GM10266 (cell line): ENCODE results near the gene VPS45.

ENCODE experiments used
- DNase-seq: peaks from one replicate; pipeline ENCODE4 v3.0.0; 2012; ENCODE audit errors: extremely low spot score
- CTCF ChIP-seq: IDR thresholded peaks from 2 replicates; pipeline ENCODE4 v1.5.1; 2012; ENCODE audit warnings: mild to moderate bottlenecking, low read depth; ENCODE audit not compliant: control insufficient read depth, insufficient read depth; ENCODE audit errors: missing control alignments

VPS45 gene, protein sequence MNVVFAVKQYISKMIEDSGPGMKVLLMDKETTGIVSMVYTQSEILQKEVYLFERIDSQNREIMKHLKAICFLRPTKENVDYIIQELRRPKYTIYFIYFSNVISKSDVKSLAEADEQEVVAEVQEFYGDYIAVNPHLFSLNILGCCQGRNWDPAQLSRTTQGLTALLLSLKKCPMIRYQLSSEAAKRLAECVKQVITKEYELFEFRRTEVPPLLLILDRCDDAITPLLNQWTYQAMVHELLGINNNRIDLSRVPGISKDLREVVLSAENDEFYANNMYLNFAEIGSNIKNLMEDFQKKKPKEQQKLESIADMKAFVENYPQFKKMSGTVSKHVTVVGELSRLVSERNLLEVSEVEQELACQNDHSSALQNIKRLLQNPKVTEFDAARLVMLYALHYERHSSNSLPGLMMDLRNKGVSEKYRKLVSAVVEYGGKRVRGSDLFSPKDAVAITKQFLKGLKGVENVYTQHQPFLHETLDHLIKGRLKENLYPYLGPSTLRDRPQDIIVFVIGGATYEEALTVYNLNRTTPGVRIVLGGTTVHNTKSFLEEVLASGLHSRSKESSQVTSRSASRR

GRCh38 chr1:150067184-150068108, at the start of gene VPS45:
Gene VPS45 (plus strand): TSS chr1:150067776. CDS start chr1:150067858, 82 bp downstream.
- TF ChIP-seq CTCF: no peak
- peak; percentile 80 for DNase-seq

DNA sequence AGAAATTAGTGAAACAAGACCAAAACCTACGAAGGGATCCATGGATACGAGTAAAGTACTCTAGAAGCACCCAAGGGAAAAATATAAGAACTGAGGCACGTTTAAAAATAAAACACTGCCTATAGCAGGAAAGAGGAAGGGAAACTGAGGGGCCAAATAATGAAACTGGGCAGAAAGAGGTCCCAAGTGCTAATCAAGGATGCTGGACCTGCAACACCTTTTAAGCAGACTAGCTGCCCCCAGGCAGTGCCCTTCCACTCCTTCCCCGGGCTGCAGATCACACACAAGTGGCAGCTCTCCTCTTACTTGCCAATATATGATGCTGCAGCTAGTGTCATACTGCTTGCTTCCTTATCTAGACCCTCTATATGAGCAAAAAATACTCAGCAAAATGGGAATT, 49.4 kb upstream of the VPS45 start:
- DNase-seq: peak; percentile 29
- TF ChIP-seq CTCF: no peak

DNA sequence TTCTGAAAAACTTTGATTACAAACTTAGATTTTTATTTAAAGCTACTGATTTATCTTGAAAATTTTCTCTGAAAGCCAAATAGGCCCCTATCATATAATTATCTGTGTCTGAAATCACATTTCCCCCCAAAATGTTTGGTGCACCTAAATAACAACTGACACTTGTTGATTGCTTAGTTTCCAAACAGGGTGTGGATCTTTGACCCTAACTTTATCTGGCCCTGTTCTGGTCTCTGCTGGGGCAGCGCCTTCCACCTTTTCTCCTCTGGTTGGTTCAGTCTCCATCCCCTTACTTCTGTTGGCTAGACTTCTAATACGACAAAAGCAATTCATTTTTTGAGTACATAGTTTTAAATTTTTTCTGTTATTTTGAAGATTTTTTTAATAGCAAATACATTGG, 46.9 kb upstream of the VPS45 start:
- no peak for TF ChIP-seq CTCF
- no peak for DNase-seq

DNA sequence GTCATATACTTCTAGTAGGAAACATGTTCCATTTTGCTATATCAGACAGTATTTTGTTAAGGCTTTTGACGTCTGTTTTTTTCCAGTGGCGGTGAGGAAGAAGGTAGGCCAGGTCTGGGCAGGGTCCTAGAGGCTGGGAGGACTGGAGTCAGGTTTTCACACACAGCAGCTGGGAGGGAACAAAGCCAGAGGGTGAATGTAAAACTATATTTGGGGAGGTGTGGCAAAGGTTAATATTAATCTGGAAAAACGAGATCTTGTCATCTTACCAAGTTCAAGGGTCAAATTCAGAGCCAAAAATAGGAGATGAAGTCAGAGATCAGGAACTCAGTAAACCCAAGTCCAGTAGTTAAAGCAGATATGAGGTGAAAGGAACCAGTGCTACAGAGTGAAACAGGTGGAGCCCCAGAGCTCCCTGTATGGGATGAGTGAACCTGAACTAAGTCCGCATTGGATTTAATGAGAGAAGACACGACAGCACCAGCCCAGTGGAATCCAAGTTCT, 46.3 kb upstream of the VPS45 start:
- TF ChIP-seq CTCF: no peak
- no peak for DNase-seq

- no peak for TF ChIP-seq CTCF
- no peak for DNase-seq
Measured at GRCh38 chr1:150022357-150022756, 45.2 kb upstream of the VPS45 start.

DNA sequence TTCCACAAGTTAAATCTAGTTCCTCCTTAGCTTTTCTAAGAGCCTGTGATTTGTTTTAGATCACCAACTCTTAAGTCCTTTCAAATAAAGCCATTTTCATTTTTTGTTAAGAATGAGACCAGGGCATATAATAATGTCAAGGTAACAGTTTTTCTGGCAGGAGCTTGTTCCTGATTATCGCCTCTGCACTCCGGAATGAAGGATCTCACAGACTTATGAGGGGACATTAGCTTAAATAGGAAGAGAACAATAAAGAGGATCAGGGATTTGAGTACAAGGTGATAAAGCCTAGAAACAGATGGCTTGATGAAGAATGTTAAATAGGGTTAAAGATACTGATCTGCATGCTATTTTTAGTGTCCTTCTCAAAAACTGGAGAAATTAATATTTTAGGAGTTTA, 43.4 kb upstream of the VPS45 start:
- no peak for DNase-seq
- no peak for TF ChIP-seq CTCF
